ENCODE measurements around the gene SLC30A5. TPM values are rescaled to one million over a fixed set of nuclear protein-coding genes. Genes with fewer than 3 reads are reported as not detected.
"Not testable (repeated sequence)": the region's sequence is repeated elsewhere in the genome, so short reads cannot be mapped to it uniquely, and the experiment has no call there.

The SLC30A5 gene
- total RNA-seq, 3 donors from 2014 or later (not counting 1 experiment from before 2014, with no cell fraction given), result 17.8 to 30.1 (median 26.7) TPM

DNA sequence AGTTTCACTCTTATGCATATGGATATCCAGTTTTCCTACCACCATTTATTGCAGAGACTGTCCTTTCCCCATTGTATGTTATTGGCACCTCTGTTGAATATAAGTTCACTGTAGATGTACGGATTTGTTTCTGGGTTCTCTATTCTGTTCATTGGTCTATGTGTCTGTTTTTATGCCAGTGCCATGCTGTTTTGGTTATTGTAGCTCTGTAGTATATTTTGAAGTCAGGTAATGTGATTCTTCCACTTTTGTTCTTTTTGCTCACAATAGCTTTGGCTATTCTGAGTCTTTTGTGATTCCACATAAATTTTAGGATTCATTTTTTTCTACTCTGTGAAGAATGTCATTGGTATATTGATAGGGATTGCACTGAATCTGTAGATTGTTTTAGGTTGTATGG is 47.0 kb downstream of the SLC30A5 start:
- Mint-ChIP-seq H3K9me3 (no peaks in the 10 kb centered on the region), H3K4me1 (no peaks in the 10 kb centered on the region), H3K27me3 (ENCODE audit: low read depth in 2 of 2) (no peaks in the 10 kb centered on the region), H3K36me3 (peaks cover 6% of the 10 kb centered on the region), H3K4me3 (no peak overlapping the region), H3K27ac (no peak overlapping the region)
- intact Hi-C loops (cut with micrococcal nuclease), result no loop called here
- ATAC-seq, result no peak
- H3K27ac ChIP-seq (ENCODE audit: low read length), result no peak overlapping the region
- no peaks in the 10 kb centered on the region for H3K9me3 ChIP-seq (ENCODE audit: control insufficient read depth, insufficient read depth, low read length)
- 87% methylated on average over 1 of the region's 1 CpG for WGBS (ENCODE audit: insufficient coverage)
- no peak overlapping the region for H3K4me3 ChIP-seq (ENCODE audit: low read length)
- H3K27me3 ChIP-seq (ENCODE audit: control insufficient read depth, insufficient read depth, low read length), result no peaks in the 10 kb centered on the region
- no peak for DNase-seq
- TF ChIP-seq, protein P1, sequence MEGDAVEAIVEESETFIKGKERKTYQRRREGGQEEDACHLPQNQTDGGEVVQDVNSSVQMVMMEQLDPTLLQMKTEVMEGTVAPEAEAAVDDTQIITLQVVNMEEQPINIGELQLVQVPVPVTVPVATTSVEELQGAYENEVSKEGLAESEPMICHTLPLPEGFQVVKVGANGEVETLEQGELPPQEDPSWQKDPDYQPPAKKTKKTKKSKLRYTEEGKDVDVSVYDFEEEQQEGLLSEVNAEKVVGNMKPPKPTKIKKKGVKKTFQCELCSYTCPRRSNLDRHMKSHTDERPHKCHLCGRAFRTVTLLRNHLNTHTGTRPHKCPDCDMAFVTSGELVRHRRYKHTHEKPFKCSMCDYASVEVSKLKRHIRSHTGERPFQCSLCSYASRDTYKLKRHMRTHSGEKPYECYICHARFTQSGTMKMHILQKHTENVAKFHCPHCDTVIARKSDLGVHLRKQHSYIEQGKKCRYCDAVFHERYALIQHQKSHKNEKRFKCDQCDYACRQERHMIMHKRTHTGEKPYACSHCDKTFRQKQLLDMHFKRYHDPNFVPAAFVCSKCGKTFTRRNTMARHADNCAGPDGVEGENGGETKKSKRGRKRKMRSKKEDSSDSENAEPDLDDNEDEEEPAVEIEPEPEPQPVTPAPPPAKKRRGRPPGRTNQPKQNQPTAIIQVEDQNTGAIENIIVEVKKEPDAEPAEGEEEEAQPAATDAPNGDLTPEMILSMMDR (IDR thresholded peaks at IDR 0.05), result no peak
- H3K36me3 ChIP-seq (ENCODE audit: control insufficient read depth, insufficient read depth, low read length), result no peaks in the 10 kb centered on the region
- no peaks in the 10 kb centered on the region for H3K4me1 ChIP-seq (ENCODE audit: control insufficient read depth, insufficient read depth, low read length)

DNA sequence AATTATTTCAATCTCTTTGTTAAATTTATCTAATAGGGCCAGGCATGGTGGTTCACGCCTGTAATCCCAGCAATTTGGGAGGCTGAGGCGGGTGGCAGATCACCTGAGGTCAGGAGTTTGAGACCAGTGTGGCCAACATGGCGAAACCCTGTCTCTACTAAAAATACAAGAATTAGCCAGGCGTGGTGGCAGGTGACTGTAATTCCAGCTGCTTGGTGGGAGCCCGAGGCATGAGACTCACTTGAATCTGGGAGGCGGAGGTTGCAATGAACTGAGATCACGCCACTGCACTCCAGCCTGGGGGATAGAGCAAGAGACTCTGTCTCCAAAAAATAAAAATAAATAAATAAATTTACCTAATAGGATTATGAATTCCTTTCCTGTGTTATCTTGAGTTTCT is 54.8 kb downstream of the SLC30A5 start:
- H3K36me3 ChIP-seq (ENCODE audit: control insufficient read depth, insufficient read depth, low read length); H3K27ac ChIP-seq (ENCODE audit: low read length); H3K4me3 ChIP-seq (ENCODE audit: low read length); H3K4me1 Mint-ChIP-seq; H3K4me1 ChIP-seq (ENCODE audit: control insufficient read depth, insufficient read depth, low read length); H3K27me3 Mint-ChIP-seq (ENCODE audit: low read depth in 2 of 2); intact Hi-C loops (cut with micrococcal nuclease); ATAC-seq; DNase-seq; H3K27me3 ChIP-seq (ENCODE audit: control insufficient read depth, insufficient read depth, low read length); H3K9me3 Mint-ChIP-seq; H3K4me3 Mint-ChIP-seq; H3K27ac Mint-ChIP-seq; H3K36me3 Mint-ChIP-seq; H3K9me3 ChIP-seq (ENCODE audit: control insufficient read depth, insufficient read depth, low read length): not testable (repeated sequence)
- 92% methylated on average over 7 of the region's 7 CpGs for WGBS (ENCODE audit: insufficient coverage)

DNA sequence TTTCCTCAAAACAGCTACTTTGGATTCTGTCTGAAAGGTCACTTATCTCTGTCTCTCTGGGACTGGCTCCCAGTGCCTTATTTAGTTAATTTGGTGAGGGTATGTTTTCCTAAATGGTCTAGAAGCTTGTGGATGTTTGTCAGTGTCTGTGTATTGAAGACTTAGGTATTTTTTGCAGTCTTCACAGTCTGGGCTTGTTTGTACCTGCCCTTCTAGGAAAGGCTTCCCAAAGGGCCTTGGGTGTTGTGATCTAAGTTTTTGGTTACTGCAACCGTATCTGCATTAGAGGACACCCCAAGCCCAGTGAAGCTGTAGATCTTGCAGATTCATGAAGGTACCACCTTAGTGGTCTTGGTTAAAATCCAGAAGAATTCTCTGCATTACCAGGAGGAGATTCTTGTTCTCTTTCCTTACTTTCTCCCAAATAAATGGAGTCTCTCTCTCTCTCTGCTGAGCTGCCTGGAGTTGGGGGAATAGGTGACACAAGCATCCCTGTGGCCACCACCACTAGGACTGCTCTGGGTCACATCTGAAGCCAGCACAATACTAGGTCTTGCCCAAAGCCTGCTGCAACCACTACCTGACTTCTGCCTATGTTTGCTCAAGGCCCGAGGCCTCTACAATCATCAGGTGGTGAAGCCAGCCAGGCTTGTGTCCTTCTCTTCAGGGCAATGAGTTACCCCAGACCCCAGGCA is 55.3 kb downstream of the SLC30A5 start:
- no peaks in the 10 kb centered on the region for H3K36me3 Mint-ChIP-seq
- no peak overlapping the region for H3K4me3 Mint-ChIP-seq
- H3K36me3 ChIP-seq (ENCODE audit: control insufficient read depth, insufficient read depth, low read length), result no peaks in the 10 kb centered on the region
- no peaks in the 10 kb centered on the region for H3K4me1 ChIP-seq (ENCODE audit: control insufficient read depth, insufficient read depth, low read length)
- H3K9me3 ChIP-seq (ENCODE audit: control insufficient read depth, insufficient read depth, low read length), result no peaks in the 10 kb centered on the region
- intact Hi-C loops (cut with micrococcal nuclease), result no loop called here
- H3K27me3 Mint-ChIP-seq (ENCODE audit: low read depth in 2 of 2), result no peaks in the 10 kb centered on the region
- no peak for DNase-seq
- H3K27ac ChIP-seq (ENCODE audit: low read length), result no peak overlapping the region
- WGBS (ENCODE audit: insufficient coverage), result 94% methylated on average over 2 of the region's 2 CpGs
- no peaks in the 10 kb centered on the region for H3K9me3 Mint-ChIP-seq
- TF ChIP-seq, protein P1 (IDR thresholded peaks at IDR 0.05), result no peak
- H3K4me1 Mint-ChIP-seq, result no peaks in the 10 kb centered on the region
- no peak for ATAC-seq
- no peak overlapping the region for H3K27ac Mint-ChIP-seq
- H3K4me3 ChIP-seq (ENCODE audit: low read length), result no peak overlapping the region
- H3K27me3 ChIP-seq (ENCODE audit: control insufficient read depth, insufficient read depth, low read length), result no peaks in the 10 kb centered on the region

DNA sequence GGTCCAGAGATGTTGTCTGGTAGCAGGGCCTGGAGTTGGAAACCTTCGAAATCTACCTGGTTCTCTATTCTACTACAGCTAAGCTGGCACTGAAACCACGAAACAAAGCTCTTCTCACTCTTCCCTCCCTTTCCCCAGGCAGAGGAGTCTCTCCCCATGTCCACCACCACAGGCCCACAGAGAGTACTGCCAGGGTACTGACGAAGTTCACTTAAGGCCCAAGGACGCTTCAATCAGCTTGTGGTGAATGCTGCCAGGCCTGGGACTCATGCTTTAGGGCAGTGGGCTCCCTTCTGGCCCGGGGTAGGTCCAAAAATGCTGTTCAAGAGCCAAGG is 55.8 kb downstream of the SLC30A5 start:
- Mint-ChIP-seq H3K36me3 (no peaks in the 10 kb centered on the region), H3K27ac (no peak overlapping the region), H3K9me3 (no peaks in the 10 kb centered on the region), H3K4me1 (no peaks in the 10 kb centered on the region), H3K27me3 (ENCODE audit: low read depth in 2 of 2) (no peaks in the 10 kb centered on the region), H3K4me3 (no peak overlapping the region)
- TF ChIP-seq, protein P1 (IDR thresholded peaks at IDR 0.05), result no peak
- Histone ChIP-seq H3K36me3 (ENCODE audit: control insufficient read depth, insufficient read depth, low read length) (no peaks in the 10 kb centered on the region), H3K4me3 (ENCODE audit: low read length) (no peak overlapping the region), H3K27me3 (ENCODE audit: control insufficient read depth, insufficient read depth, low read length) (no peaks in the 10 kb centered on the region), H3K4me1 (ENCODE audit: control insufficient read depth, insufficient read depth, low read length) (no peaks in the 10 kb centered on the region), H3K27ac (ENCODE audit: low read length) (no peak overlapping the region), H3K9me3 (ENCODE audit: control insufficient read depth, insufficient read depth, low read length) (no peaks in the 10 kb centered on the region)
- 91% methylated on average over 5 of the region's 5 CpGs for WGBS (ENCODE audit: insufficient coverage)
- DNase-seq, result no peak
- no peak for ATAC-seq
- intact Hi-C loops (cut with micrococcal nuclease), result no loop called here

Measured in natural killer cell (primary cell).